LNCaP clone FGC (cell line): Measurements from ENCODE around the gene SLAMF6.
A peak's percentile ranks its signal among the peaks of the same experiment; 100 is the strongest.
"Not testable (repeated sequence)": the region's sequence is repeated elsewhere in the genome, so short reads cannot be mapped to it uniquely, and the experiment has no call there.

ENCODE experiments used
- DNase-seq: peaks from one replicate; pipeline ENCODE4 v3.0.0-alpha.2; 2011; ENCODE audit warnings: low read depth
- H3K4me3 ChIP-seq: 2 replicates; pipeline ENCODE4 v1.5.1; 2011; ENCODE audit warnings: mild to moderate bottlenecking, low read depth, low read length, control low read depth
- CTCF ChIP-seq: IDR thresholded peaks from 2 replicates; pipeline ENCODE4 v1.5.1; 2012; ENCODE audit warnings: mild to moderate bottlenecking; ENCODE audit not compliant: control insufficient read depth, insufficient read depth; ENCODE audit errors: extremely low read depth

SLAMF6 gene

GRCh38 chr1:160499631-160500030 is 23.4 kb downstream of the SLAMF6 start:
- TF ChIP-seq CTCF, result no peak
- DNase-seq, result no peak

GRCh38 chr1:160498301-160499065 is 24.6 kb downstream of the SLAMF6 start:
- not testable (repeated sequence) for H3K4me3 ChIP-seq, DNase-seq

More at GRCh38 chr1:160499631-160500030, 23.4 kb downstream of the SLAMF6 start:
- H3K4me3 ChIP-seq, result no peak overlapping the region

DNA sequence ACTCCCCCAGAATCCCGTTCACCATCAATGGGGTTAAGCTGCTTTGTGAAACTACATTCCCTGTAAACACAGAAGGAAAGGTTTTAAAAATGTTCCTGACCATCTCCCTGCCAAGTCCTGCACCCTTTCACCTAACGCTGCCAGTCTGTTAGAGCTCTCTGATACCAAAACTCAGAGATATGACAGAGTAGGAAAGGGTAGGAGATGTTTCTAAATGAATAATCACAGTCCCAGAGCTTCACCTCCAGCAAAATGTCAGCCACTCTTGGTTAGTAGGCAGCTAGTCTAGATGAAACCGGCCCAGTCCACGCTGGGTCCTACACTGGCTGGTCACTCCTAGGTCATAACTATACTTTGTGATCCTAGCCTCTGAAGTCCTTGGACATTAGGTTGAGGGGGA is 26.7 kb downstream of the SLAMF6 start:
- no peak overlapping the region for H3K4me3 ChIP-seq
- no peak for TF ChIP-seq CTCF
- DNase-seq, result no peak

- TF ChIP-seq CTCF, result peak; percentile 34
- no peak overlapping the region for H3K4me3 ChIP-seq
- DNase-seq, result no peak
Measured at GRCh38 chr1:160494620-160495019, 28.4 kb downstream of the SLAMF6 start.

GRCh38 chr1:160492617-160493016 is 30.4 kb downstream of the SLAMF6 start:
- no peak for TF ChIP-seq CTCF

GRCh38 chr1:160491981-160492380 is 31.1 kb downstream of the SLAMF6 start:
- H3K4me3 ChIP-seq, result no peak overlapping the region
- TF ChIP-seq CTCF, result no peak
- no peak for DNase-seq

More at GRCh38 chr1:160492617-160493016, 30.4 kb downstream of the SLAMF6 start:
- no peak overlapping the region for H3K4me3 ChIP-seq
- DNase-seq, result no peak

DNA sequence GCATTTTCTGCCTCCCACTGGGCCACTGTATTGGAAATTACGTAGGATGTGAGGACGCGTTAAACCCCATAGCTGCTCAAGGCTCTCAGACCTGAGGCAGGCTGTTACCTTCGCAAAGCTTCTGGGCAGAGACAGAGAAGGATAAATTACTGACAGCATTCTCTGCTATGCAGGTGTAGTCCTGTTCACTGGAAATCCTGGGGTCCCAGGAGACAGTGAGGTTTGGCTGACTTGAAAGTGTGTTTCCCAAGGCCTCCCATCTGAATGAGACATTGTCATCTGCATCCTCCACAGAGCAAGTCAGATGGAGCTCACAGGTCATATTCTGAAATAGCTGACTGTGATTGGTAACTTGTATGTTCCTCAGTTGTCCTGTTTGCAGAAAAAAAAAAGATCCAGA is 32.0 kb downstream of the SLAMF6 start:
- H3K4me3 ChIP-seq, result no peak overlapping the region
- TF ChIP-seq CTCF, result no peak
- no peak for DNase-seq
